ENCODE measurements around the gene MS4A6E.
"Not testable (repeated sequence)": the region's sequence is repeated elsewhere in the genome, so short reads cannot be mapped to it uniquely, and the experiment has no call there.

MS4A6E gene

GRCh38 chr11:60338053-60338452 is 11.0 kb downstream of the MS4A6E start:
- DNase-seq, result no peak

DNA sequence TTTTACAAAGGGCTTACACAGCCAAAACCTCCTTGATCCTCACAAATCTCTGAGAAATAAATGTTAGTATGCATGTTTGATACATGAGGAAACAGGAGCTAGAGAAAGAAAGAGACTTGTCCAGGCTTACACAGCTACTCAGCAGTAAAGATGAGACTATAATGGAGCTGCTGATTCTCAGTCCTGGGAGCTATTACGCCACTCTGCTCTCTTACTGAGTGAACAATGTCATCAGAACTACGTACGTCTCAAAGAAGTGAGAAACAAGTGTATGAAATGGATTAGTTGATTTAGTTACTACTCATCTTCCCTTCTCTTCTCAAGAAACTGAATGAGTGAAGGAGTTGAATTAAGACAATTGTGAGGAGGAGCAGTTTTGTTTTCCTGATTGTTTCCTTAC is 12.3 kb downstream of the MS4A6E start:
- no peak for DNase-seq

DNA sequence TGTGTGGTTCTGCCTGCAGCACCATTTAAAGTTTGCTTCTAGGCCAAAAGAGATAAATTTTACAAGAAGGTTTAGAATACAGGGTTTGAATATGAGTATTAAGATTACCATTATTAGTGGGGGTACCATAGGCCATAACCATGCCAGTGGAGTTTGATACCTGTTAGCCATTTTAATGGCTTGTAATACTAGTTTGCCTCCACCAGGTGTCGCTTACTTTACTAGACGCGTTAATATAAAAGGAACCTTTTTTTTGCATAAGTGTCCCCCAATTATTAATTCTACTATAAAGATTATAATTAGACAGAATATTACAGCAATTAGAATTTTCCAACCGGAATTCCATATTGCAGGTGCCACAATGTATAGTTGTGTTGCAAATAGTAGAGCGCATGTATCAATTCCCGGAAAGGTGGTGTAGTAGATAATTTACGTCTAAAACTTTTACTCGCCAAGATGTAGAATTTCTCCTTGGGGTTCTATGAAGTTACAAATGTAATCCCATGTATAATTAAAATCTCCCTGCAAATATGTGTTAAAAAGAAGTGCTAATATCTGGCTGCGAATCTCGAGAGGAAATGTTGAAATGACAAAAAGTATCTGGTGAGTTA is 16.1 kb downstream of the MS4A6E start:
- DNase-seq, result no peak

DNA sequence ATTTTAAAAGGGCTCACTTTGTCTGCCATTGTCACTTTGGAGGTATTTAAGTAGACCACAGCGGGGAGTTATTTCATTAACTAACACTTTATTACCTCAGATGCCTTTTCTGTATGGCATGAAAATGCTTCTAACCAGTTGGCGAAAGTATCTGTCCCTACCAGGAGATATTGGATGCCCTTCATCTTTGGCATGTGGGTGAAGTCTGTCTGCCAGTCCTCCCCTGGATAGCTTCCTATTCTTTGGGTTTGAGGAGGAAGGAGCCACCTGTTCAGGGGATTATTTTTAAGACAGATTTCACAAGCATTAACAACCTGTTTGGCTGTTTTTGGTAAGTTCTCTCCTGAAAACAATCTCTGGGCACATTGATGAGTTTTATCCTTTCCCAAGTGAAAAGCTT is 17.1 kb downstream of the MS4A6E start:
- DNase-seq, result no peak

- peak; percentile 23 for DNase-seq
Measured at GRCh38 chr11:60345489-60345888, 18.4 kb downstream of the MS4A6E start.

- DNase-seq, result no peak
Measured at GRCh38 chr11:60347084-60347797, 20.2 kb downstream of the MS4A6E start.

GRCh38 chr11:60348116-60348515 is 21.1 kb downstream of the MS4A6E start:
- no peak for DNase-seq

GRCh38 chr11:60349990-60350389 is 22.9 kb downstream of the MS4A6E start:
- no peak for DNase-seq

GRCh38 chr11:60357771-60358170 is 30.7 kb downstream of the MS4A6E start:
- DNase-seq, result no peak

DNA sequence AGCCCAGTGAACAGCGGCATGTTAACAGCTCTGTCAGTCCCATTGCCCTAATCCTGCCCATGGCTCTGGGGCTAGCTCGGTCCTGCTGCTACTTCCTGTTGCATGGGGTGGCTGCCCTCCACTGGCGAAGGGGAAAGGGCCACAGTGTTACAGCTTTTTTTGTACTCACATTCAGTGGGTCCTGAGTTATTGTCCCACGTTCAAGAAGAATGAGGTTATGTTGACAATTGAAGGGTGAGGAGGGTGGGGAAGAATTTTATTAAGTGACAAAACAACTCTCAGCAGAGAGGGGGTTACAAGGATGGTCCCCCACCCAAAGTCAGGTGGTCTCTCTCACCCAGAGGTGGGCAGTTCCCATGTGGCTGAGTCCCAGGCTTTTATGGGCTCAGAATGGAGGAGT is 33.6 kb downstream of the MS4A6E start:
- no peak for DNase-seq

DNA sequence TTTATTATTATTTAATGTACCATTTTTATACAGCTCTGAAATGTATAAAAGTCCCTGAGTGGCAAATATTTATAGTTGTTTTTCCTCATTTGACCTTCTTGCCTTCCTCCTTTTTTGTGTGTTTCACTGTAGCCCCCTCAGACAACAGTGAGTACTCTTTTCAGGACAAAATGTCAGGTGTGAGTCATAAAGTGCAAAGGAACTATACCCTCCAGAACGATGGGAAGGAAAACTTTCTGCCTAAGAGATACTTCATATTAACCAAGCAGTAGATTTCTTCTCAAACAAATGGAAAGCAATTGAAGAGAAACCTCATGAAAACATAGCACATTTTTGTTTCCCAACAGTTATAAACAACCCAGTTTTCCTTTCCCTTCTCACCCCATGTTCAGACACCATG is 35.2 kb downstream of the MS4A6E start:
- no peak for DNase-seq

DNA sequence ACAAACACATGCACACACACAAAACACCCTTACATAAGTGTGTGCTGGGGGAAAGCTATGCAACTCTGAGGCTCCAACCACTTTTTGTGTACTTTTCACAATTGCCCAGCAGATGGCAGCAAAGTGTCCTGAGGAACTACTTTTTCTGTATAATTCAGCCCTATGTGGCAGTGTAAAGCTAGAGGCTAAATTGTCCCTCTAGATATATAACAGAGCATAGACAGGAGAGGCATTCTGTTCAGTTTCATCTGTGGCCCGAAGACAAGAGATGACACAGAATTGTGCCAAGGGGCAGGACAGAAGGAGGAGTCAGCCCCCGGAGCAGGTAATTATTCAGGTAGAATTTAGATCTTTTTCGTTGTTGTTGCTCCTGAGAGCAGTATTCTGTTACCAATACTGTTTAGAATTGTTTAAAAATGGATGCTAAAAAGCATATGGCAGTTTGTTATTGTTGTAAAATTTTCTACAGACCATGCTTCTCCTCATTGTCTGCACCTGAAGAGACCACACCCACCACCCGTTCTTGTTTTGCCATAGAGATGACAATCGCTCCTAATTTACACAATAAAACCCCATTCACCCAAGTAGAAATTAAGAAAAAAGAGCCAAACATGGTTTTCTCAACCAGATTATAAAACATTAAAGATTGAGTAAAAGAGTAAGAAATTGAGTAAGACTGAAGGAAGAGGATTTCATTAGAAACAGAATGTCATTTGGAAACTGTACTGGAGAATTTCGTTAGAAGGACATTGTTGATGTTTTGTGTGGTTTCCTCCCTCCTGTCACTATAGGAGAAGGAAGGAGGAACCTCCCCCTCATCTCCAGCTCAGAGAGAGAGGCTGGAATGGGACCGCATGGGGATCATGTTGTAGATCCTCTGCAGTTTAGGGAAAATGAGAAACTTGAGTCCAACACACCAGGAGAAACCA is 36.8 kb downstream of the MS4A6E start:
- peak; percentile 64 for DNase-seq

DNA sequence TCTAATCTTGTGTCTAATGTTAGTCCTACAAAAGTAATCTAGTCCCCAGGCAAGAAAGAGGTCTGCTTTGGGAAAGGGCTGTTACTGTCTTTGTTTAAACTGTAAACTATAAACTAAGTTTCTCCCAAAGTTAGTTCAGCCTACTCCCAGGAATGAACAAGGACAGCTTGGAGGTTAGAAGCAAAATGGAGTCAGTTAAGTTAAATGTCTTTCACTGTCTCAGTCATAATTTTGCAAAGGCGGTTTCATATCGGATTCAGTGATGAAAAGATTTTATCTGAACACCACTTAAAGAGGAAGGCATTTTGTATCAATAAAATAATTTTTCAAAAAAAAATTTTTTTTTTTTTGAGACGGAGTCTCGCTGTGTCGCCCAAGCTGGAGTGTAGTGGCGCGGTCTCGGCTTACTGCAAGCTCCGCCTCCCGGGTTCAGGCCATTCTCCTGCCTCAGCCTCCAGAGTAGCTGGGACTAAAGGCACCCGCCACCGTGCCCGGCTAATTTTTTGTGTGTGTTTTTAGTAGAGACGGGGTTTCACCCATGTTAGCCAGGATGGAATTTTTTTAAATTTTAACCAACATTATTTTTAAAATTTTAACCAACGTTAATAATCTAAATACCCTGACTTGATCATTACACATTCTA is 39.3 kb downstream of the MS4A6E start:
- DNase-seq, result not testable (repeated sequence)

DNA sequence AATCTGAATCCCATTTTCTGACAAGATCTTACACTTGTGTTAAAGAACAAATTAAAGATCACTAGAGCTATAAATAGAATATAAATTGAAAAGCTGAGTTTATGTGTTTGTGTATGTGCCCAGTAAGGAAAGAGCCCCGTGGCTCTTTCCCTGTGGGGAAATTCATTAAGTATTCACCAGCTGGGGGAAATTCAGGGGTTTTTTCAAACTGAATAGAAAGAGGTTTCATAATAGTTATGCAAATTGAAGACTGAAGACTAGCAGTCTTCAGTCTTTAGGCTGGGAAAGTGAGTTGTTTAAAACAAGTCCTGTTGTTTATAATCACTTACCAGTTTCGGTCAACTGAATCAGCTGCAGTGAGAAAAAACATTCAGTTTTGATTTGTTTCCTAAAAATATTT is 40.0 kb downstream of the MS4A6E start:
- no peak for DNase-seq

GRCh38 chr11:60367896-60368295 is 40.8 kb downstream of the MS4A6E start:
- no peak for DNase-seq

DNA sequence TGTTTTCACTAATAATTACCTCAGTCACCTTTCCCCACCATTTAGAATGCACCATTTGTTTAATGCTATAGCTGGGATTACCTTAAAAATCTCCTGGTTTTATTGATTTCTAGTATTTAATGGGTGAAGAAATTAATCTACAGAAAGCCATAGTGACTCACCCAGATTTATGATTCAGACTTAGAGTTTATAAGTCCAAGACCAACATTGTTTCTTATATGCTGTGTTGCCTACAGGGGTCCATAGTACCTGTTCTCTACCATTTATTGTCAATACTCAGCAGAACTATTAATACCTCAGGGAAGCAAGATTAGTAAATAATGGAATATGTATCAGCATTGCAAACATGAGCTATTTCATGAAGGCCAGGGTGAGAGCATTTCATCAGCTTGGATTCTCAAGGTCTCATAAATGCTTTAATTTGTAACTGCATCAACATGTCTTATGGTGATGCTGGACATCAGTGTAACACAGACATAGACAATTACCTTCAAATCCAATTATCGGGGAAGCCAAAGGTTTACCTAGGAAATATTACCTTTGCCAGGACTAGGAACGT is 43.3 kb downstream of the MS4A6E start:
- no peak for DNase-seq

GRCh38 chr11:60370811-60371298 is 43.8 kb downstream of the MS4A6E start:
- peak; percentile 95 for DNase-seq

- no peak for DNase-seq
Measured at GRCh38 chr11:60371386-60371785, 44.3 kb downstream of the MS4A6E start.

DNA sequence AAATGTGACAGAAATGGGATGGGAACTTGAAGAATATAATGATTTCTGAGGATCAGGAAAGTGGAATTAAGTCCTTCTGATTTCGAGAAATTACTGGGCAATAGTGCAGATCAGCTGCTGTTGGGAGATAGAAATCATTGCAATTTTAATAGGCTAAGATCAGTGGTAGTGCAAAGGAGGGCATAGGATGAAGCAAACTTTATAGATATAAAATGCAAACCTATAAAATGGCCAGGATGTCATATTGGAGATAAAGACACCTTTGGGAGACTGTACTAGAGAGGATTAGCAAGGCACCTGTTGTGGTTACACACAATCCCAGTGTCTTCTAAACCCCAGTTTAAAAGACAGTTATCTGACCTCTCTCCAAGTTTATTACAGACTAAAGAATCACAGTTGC is 44.8 kb downstream of the MS4A6E start:
- DNase-seq, result no peak

GRCh38 chr11:60372767-60373166 is 45.7 kb downstream of the MS4A6E start:
- DNase-seq, result no peak

- no peak for DNase-seq
Measured at GRCh38 chr11:60375316-60375715, 48.3 kb downstream of the MS4A6E start.

DNA sequence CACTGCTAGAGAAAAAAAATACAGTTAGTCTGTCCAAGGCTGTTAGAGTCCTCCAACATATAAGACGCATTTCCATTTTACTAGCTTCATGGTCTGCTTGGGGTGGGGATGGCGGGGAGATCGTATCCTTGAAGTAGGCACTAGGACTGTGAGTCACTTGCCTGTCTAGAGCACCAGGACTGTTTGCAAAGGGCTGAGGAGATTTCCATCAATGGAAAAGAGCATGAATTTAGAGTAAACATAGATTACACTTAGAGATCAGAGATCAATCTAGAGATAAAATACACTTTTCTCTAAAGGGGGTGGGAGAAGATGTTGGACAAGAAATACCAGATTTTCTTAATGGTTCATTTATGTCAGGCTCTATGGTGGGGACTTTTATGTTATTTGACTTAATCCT is 49.5 kb downstream of the MS4A6E start:
- no peak for DNase-seq
